Measurements from ENCODE around the gene SLC7A9. TPM values are rescaled to one million over a fixed set of nuclear protein-coding genes. Genes with fewer than 3 reads are reported as not detected.

The SLC7A9 gene
- polyA plus RNA-seq, 3 donors, result 0.13 TPM; not detected in 2

- H3K4me3 Mint-ChIP-seq, result no peak overlapping the region
- intact Hi-C loops (cut with micrococcal nuclease), result no loop called here
Observed at GRCh38 chr19:32810452-32810851, 59.1 kb downstream of the SLC7A9 start.

GRCh38 chr19:32809754-32810153 lies 59.8 kb downstream of the SLC7A9 start:
- Histone ChIP-seq H3K27me3 (ENCODE audit: control insufficient read depth in 2 of 2, insufficient read depth in 2 of 2, low read length in 2 of 2) (no peaks in the 10 kb centered on the region), H3K4me2 (replicated peaks; ENCODE audit: extremely low read depth, low read length, poor library complexity, severe bottlenecking) (no peak overlapping the region), H4K20me1 (ENCODE audit: insufficient read depth, low read length) (no peaks in the 10 kb centered on the region), H3K36me3 (replicated peaks in 1 of 2; ENCODE audit: control insufficient read depth in 1 of 2, insufficient read depth in 2 of 2, low read length in 2 of 2) (no peaks in the 10 kb centered on the region), H3K4me3 (replicated peaks in 1 of 3; ENCODE audit: low read depth in 2 of 3, low read length in 3 of 3) (no peak overlapping the region), H3K9me3 (replicated peaks in 1 of 2; ENCODE audit: control insufficient read depth in 1 of 2, insufficient read depth in 1 of 2, low read length in 2 of 2) (no peaks in the 10 kb centered on the region), H3K4me1 (ENCODE audit: control insufficient read depth in 1 of 2, insufficient read depth in 2 of 2, low read length in 2 of 2) (no peaks in the 10 kb centered on the region), H3K9ac (ENCODE audit: insufficient read depth, low read length, poor library complexity, severe bottlenecking) (no peak overlapping the region), H3K27ac (ENCODE audit: low read depth in 1 of 2, low read length in 2 of 2) (no peak overlapping the region), H2AFZ (ENCODE audit: insufficient read depth, low read depth, low read length, poor library complexity, severe bottlenecking) (no peak overlapping the region), H3K79me2 (ENCODE audit: insufficient read depth, low read length) (no peaks in the 10 kb centered on the region)
- no peaks in the 10 kb centered on the region for H3K4me1 Mint-ChIP-seq
- no peaks in the 10 kb centered on the region for H3K36me3 Mint-ChIP-seq
- DNase-seq, result no peak
- H3K27me3 Mint-ChIP-seq (ENCODE audit: low read depth in 3 of 3), result peaks cover 1 to 6% (median 4%) of the 10 kb centered on the region in 3 donors
- H3K4me3 Mint-ChIP-seq, result no peak overlapping the region
- H3K27ac Mint-ChIP-seq, result peak overlapping the region in 1 of 7 donors; percentile 57
- WGBS (ENCODE audit: insufficient coverage), result no CpG with 5 or more reads among the region's 3 CpGs
- intact Hi-C loops (cut with micrococcal nuclease), result no loop called here
- H3K9me3 Mint-ChIP-seq, result no peaks in the 10 kb centered on the region
- no peak for TF ChIP-seq CTCF (IDR thresholded peaks at IDR 0.05)

More at GRCh38 chr19:32810452-32810851, 59.1 kb downstream of the SLC7A9 start:
- Mint-ChIP-seq H3K27ac (no peak overlapping the region), H3K27me3 (ENCODE audit: low read depth in 3 of 3) (peaks cover 1 to 6% (median 5%) of the 10 kb centered on the region in 3 donors), H3K9me3 (no peaks in the 10 kb centered on the region), H3K4me1 (no peaks in the 10 kb centered on the region), H3K36me3 (no peaks in the 10 kb centered on the region)
- Histone ChIP-seq H3K4me2 (replicated peaks; ENCODE audit: extremely low read depth, low read length, poor library complexity, severe bottlenecking) (no peak overlapping the region), H3K27me3 (ENCODE audit: control insufficient read depth in 2 of 2, insufficient read depth in 2 of 2, low read length in 2 of 2) (no peaks in the 10 kb centered on the region), H3K9me3 (replicated peaks in 1 of 2; ENCODE audit: control insufficient read depth in 1 of 2, insufficient read depth in 1 of 2, low read length in 2 of 2) (no peaks in the 10 kb centered on the region), H3K4me1 (ENCODE audit: control insufficient read depth in 1 of 2, insufficient read depth in 2 of 2, low read length in 2 of 2) (no peaks in the 10 kb centered on the region), H3K79me2 (ENCODE audit: insufficient read depth, low read length) (no peaks in the 10 kb centered on the region), H4K20me1 (ENCODE audit: insufficient read depth, low read length) (no peaks in the 10 kb centered on the region), H3K36me3 (replicated peaks in 1 of 2; ENCODE audit: control insufficient read depth in 1 of 2, insufficient read depth in 2 of 2, low read length in 2 of 2) (no peaks in the 10 kb centered on the region), H3K4me3 (replicated peaks in 1 of 3; ENCODE audit: low read depth in 2 of 3, low read length in 3 of 3) (no peak overlapping the region), H3K9ac (ENCODE audit: insufficient read depth, low read length, poor library complexity, severe bottlenecking) (no peak overlapping the region), H2AFZ (ENCODE audit: insufficient read depth, low read depth, low read length, poor library complexity, severe bottlenecking) (no peak overlapping the region), H3K27ac (ENCODE audit: low read depth in 1 of 2, low read length in 2 of 2) (no peak overlapping the region)
- DNase-seq, result no peak
- no peak for TF ChIP-seq CTCF (IDR thresholded peaks at IDR 0.05)
- 91% methylated on average over 7 of the region's 9 CpGs for WGBS (ENCODE audit: insufficient coverage)

All from CD14-positive monocyte (primary cell).